ENCODE measurements around the gene SLIT3. TPM values are rescaled to one million over a fixed set of nuclear protein-coding genes. Genes with fewer than 3 reads are reported as not detected.

The SLIT3 gene
- total RNA-seq, 6 donors from 2014 or later = 10.8 to 57.3 (median 32.2) TPM

DNA sequence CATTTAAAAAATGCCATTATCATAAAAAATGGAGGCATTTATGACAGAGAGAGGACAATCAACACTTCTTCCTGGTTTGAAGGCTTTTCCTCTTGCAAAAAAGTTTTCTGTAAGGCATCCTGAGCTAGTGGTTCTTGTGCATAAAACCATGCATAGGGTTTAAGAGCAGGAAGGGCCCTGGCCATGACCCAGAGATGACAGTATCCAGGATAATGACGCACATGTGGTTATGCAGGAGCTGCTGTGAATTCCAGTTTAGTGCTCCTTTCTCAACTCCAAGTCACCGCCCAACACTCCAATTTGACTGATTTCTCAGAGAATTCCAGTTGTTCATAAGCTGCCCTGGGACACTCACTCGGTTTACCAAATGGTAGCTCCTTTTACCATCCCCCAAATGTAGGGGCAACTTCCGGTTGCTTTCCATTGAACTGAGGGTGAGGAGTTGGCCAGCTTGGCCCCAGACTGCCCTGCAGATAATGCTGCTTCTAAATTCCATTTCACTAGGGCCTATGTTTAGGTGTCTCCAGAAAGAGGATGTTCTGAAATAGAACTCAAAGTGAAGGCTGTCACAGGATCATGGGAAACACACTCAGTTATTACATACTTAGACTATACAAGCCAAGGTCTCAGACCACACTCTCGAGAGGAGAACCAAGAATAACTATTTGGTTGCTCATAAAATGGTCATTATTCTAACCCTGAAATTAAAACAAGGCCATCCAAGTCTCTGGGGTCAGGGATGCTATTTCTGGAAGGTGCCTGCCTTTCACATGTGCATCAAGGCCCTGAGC lies 179.1 kb downstream of the SLIT3 start:
- no peak overlapping the region for H3K27ac ChIP-seq
- no peak overlapping the region for H3K4me3 ChIP-seq
- peaks cover 0 to 15% (median 0%) of the 10 kb centered on the region in 4 donors for H3K4me1 ChIP-seq
- 85 to 92% methylated on average over 4 to 5 of the region's 5 CpGs for WGBS, 2 donors
- TF ChIP-seq, protein P1, sequence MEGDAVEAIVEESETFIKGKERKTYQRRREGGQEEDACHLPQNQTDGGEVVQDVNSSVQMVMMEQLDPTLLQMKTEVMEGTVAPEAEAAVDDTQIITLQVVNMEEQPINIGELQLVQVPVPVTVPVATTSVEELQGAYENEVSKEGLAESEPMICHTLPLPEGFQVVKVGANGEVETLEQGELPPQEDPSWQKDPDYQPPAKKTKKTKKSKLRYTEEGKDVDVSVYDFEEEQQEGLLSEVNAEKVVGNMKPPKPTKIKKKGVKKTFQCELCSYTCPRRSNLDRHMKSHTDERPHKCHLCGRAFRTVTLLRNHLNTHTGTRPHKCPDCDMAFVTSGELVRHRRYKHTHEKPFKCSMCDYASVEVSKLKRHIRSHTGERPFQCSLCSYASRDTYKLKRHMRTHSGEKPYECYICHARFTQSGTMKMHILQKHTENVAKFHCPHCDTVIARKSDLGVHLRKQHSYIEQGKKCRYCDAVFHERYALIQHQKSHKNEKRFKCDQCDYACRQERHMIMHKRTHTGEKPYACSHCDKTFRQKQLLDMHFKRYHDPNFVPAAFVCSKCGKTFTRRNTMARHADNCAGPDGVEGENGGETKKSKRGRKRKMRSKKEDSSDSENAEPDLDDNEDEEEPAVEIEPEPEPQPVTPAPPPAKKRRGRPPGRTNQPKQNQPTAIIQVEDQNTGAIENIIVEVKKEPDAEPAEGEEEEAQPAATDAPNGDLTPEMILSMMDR (IDR thresholded peaks at IDR 0.05) = no peak
- TF ChIP-seq POLR2AphosphoS5 (IDR thresholded peaks at IDR 0.05) = no peak
- no peak for TF ChIP-seq EP300 (IDR thresholded peaks at IDR 0.05)
- TF ChIP-seq POLR2A (IDR thresholded peaks at IDR 0.05) = no peak
- ATAC-seq (ENCODE audit: low FRiP score in 2 of 2) (peak in 1 of 2 donors; percentile 68), DNase-seq (no peak)
- no peaks in the 10 kb centered on the region for H3K36me3 ChIP-seq
- H3K27me3 ChIP-seq = no peaks in the 10 kb centered on the region
- no peaks in the 10 kb centered on the region for H3K9me3 ChIP-seq

DNA sequence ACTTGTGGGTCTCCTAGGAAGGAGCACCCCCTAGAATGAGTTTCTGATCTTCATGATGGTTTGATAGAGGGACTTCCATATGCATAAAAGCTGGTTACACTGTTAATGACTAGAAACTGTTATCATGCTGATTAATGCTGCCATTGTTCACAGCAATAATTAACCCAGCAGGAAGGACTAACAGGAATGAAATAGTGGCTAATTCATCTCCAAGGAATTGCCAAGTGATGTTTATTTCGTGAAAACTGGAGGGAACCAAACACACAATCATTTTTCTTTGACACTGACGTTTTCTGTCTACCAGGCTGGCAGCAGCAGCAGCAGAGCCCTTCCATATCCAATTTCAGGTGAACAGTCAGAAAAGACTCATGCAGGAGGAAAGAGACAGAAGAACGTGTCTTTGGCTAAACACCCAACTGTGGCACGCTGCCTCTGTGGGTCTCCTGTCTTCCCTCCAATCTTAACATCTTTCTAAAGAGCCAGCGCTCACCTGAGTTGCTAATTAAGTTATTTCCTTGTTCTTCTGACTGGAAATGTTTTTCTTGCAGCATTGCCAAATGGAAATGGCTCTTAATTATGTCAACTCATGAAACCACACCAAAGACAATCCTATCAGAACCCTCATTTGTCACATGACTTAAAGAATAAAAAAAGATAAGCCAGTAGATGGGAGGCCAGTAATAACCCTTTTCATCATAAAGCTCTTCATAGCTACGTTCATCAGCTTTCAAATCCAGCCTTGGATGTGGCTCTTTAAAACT lies 181.5 kb downstream of the SLIT3 start:
- TF ChIP-seq EP300 (IDR thresholded peaks at IDR 0.05) (no peak), POLR2AphosphoS5 (IDR thresholded peaks at IDR 0.05) (no peak), POLR2A (IDR thresholded peaks at IDR 0.05) (no peak)
- TF ChIP-seq, protein P1 (IDR thresholded peaks at IDR 0.05) = no peak
- Histone ChIP-seq H3K27me3 (no peaks in the 10 kb centered on the region), H3K36me3 (no peaks in the 10 kb centered on the region), H3K4me3 (no peak overlapping the region), H3K4me1 (peaks cover 0 to 12% (median 0%) of the 10 kb centered on the region in 4 donors), H3K27ac (no peak overlapping the region), H3K9me3 (no peaks in the 10 kb centered on the region)
- DNase-seq (no peak), ATAC-seq (ENCODE audit: low FRiP score in 2 of 2) (no peak)
- 50 to 62% methylated on average over 6 of the region's 6 CpGs for WGBS, 2 donors

DNA sequence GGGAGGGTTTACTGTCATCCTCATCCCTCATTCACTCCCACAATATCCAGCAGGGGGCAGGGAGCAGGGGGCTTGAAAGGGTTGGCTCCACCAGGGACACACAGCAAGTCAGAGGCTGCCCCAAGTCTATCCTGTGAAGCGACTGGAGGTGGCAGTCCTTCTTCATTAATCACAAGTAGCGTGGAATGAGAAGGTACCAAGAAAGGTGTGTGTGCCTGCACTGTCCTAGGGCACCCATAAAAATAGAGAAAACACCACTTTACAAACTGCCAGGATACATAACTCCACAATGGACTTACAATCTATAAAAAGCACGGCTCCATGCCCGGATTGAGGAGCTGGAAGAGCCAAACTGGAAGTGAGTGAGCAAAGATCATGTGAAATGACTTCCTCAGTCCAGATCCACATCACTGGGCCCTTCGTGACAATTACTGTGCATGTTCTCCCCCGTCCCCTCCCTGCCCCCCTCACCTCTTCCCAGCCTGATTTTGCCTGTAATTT lies 183.9 kb downstream of the SLIT3 start:
- Histone ChIP-seq H3K27me3 (no peaks in the 10 kb centered on the region), H3K4me1 (peaks cover 0 to 12% (median 0%) of the 10 kb centered on the region in 4 donors), H3K4me3 (no peak overlapping the region), H3K9me3 (no peaks in the 10 kb centered on the region), H3K27ac (no peak overlapping the region), H3K36me3 (no peaks in the 10 kb centered on the region)
- no peak for ATAC-seq (ENCODE audit: low FRiP score in 2 of 2)
- 63 to 72% methylated on average over 6 of the region's 6 CpGs for WGBS, 2 donors
- DNase-seq = no peak
- TF ChIP-seq POLR2AphosphoS5 (IDR thresholded peaks at IDR 0.05) (no peak), POLR2A (IDR thresholded peaks at IDR 0.05) (no peak), EP300 (IDR thresholded peaks at IDR 0.05) (no peak)
- TF ChIP-seq, protein P1 (IDR thresholded peaks at IDR 0.05) = no peak

DNA sequence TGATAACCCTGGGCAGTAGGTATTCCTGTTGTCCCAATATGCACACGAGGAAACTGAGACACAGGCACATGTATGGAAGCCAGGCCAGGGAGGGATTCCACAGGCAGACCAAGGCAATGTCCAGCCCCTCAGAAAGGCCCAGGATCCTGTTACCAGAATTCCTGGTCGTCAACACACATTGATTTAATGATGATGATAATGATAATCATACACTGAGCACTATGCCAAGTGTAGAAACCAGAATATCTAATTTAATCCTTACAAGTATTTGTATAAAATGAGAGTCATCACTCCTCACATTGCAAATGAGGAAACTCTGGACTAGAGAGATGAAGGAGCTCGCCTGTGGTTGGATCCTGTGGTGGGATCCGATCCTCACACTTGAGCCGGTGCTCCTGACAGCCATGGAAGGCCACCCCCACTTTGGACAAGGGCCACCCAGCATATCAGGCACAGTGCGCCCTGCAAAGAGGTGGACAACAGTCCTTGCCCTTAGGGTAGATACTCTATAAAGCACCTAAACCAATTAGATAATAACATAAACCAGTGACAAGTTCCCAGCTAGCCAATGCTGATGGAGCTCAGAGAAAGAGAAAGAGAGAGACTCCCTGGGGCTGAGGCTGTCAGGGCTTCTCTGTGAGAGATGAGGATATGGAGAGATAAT lies 185.3 kb downstream of the SLIT3 start:
- 87 to 88% methylated on average over 4 to 6 of the region's 6 CpGs for WGBS, 2 donors
- no peak for ATAC-seq (ENCODE audit: low FRiP score in 2 of 2)
- Histone ChIP-seq H3K27ac (no peak overlapping the region), H3K27me3 (no peaks in the 10 kb centered on the region), H3K9me3 (no peaks in the 10 kb centered on the region), H3K4me1 (peaks cover 0 to 12% (median 0%) of the 10 kb centered on the region in 4 donors), H3K36me3 (no peaks in the 10 kb centered on the region), H3K4me3 (no peak overlapping the region)
- TF ChIP-seq POLR2A (IDR thresholded peaks at IDR 0.05) (no peak), EP300 (IDR thresholded peaks at IDR 0.05) (no peak), POLR2AphosphoS5 (IDR thresholded peaks at IDR 0.05) (no peak)
- TF ChIP-seq, protein P1 (IDR thresholded peaks at IDR 0.05) = no peak
- DNase-seq = no peak
